Ovary (tissue), 9 donors: ENCODE measurements around the gene TNNT3. TPM values are rescaled to one million over a fixed set of nuclear protein-coding genes. Genes with fewer than 3 reads are reported as not detected.

ENCODE experiments used
- DNase-seq, 5 donors: peaks; one replicate each; pipeline ENCODE4 v3.0.0-alpha.2; 2019 to 2020
- H3K27ac ChIP-seq, 2 donors: fragments of 200-600 bp; one replicate each; pipeline versions ENCODE4 v1.5.1 to v1.8.0; 2019 to 2022
- H3K27me3 ChIP-seq: fragments of 200-600 bp; one replicate; pipeline ENCODE4 v1.8.0; 2022
- H3K36me3 ChIP-seq: fragments of 200-600 bp; sonication (generic); one replicate; pipeline ENCODE4 v1.5.1; 2019
- H3K4me1 ChIP-seq: one replicate; pipeline ENCODE4 v1.8.1; 2013; ENCODE audit warnings: mild to moderate bottlenecking, moderate library complexity; ENCODE audit not compliant: insufficient read depth
- H3K4me3 ChIP-seq: fragments of 200-600 bp; sonication (generic); one replicate; pipeline ENCODE4 v1.5.1; 2017
- H3K9me3 ChIP-seq, 2 donors: fragments of 200-600 bp in 1 of 2; sonication (generic) in 1 of 2; one replicate each; pipeline versions ENCODE4 v1.5.1 to v1.8.1; 2013 to 2019; ENCODE audit warnings: mild to moderate bottlenecking in 1 of 2, moderate library complexity in 1 of 2
- EP300 ChIP-seq: sonication (generic); formaldehyde crosslinking; IDR thresholded peaks from one replicate; pipeline ENCODE4 v1.6.1; 2017; ENCODE audit warnings: antibody characterized with exemption
- POLR2A ChIP-seq: fragments of 450-650 bp; IDR thresholded peaks from one replicate; pipeline ENCODE4 v1.6.1; 2017; ENCODE audit warnings: antibody characterized with exemption, mild to moderate bottlenecking, moderate library complexity
- WGBS, 3 donors: extraction: QIAGEN DNeasy Blood & Tissue Kit in 1 of 3; methylation state at CpG; one replicate each; pipeline versions ENCODE4 v1.1.5 to v1.1.7; 2013 to 2017; 5-methylcytosine and 5-hydroxymethylcytosine counted together
- intact Hi-C, 4 donors: fragments of 100-400 bp; cut with DNase I; formaldehyde crosslinking; loops; one replicate each; pipeline versions ENCODE4 v1.11.0 to v1.15.1; 2022 to 2023
- polyA plus RNA-seq, 2 donors: library from polyadenylated mRNA; stranded (reverse); fragments of 200-250 nt in 1 of 2; fragments of 350-450 nt in 1 of 2; fragmentation: Illumina TruSeq in 1 of 2; extraction: RNeasy Lipid Tissue Mini Kit (QIAGEN cat#74804) in 1 of 2; gene quantifications; one replicate each; pipeline ENCODE4 v1.2.3, GENCODE V29; 2013 to 2014
- total RNA-seq, 7 donors: library from RNA; depleted of rRNA in 2 of 7; stranded (reverse); fragments of >200 nt in 2 of 7; fragmentation: NEBNext Ultra II Directional in 3 of 7; extraction: Animal tissue kit (Norgen Biotek cat#: 25700) in 3 of 7; gene quantifications; one replicate each; pipeline versions ENCODE4 v1.1.0 to v1.2.4, GENCODE V29; 2016 to 2023
- TF ChIP-seq, protein P1 (sequence below), 3 donors: fragments of 450-650 bp in 2 of 3; fragments of 200-600 bp in 1 of 3; IDR thresholded peaks; one replicate each; pipeline versions ENCODE4 v1.5.1 to v1.8.0; 2016 to 2022; ENCODE audit warnings: antibody characterized with exemption in 3 of 3, mild to moderate bottlenecking in 1 of 3
- donor health status: DM: no; HTN: no; CAD: no; lungs with moderate emphysema.
- donor health status: DM: no; HTN: no; CAD: no.
- donor health status: Bipolar disorder and iron deficiency.
- donor health status: DM: yes; HTN: yes; CAD: no.
- donor health status: DM: no; HTN: no; CAD: no.
- donor health status: DM: yes; HTN: yes; CAD: no.

The TNNT3 gene
- total and polyA plus RNA-seq, 9 donors, result 0.22 to 9.0 (median 2.0) TPM; not detected in 3

DNA sequence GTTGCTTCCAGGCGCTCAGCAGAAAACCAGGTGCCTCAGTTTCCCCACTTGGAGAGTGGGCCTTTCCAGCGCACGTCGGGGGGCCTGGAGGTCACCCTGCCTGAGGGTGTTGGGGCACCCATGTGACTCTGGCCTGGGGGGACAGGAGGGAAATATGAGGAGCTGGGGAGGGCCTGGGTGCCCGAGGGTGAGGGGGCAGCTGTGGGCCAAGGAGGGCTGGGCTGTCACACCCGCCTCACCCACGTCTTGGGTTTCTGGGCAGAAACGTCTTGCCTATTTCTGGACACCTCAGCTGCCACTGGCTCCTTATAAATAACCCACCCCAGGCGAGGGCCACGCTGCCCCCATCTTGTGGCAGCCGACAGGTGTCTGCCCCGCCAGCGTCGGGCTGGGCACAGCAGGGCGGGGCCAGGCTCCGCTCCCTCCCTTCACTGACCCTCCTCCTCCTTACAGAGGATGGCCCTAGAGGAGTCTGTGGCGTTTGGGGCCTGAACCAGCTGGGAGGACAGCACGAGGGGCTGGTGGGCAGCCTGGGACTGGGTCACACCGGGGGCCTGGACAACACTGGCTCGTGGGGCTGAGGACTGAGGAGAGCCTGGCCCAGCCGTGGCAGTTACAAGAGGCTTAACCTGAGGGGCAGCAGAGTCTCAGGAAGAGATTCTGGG, 1.5 kb downstream of the TNNT3 start:
- H3K4me3 ChIP-seq, result no peak overlapping the region
- no peak overlapping the region for H3K27ac ChIP-seq
- H3K36me3 ChIP-seq, result no peaks in the 10 kb centered on the region
- H3K9me3 ChIP-seq, result no peaks in the 10 kb centered on the region
- intact Hi-C loops, result loop anchor here in 3 of 4 donors (5.0 to 10.0 kb wide), 4 partner anchors 39 to 234 kb away; partner anchors contain the start of gene KRTAP5-6 (in 1 of the 3)
- no peaks in the 10 kb centered on the region for H3K27me3 ChIP-seq
- WGBS, 3 donors, result 76 to 82% (median 80%) methylated on average over 19 to 21 of the region's 21 CpGs
- TF ChIP-seq POLR2A, result no peak
- peak in 1 of 5 donors; percentile 35 for DNase-seq
- peaks cover 4% of the 10 kb centered on the region for H3K4me1 ChIP-seq

DNA sequence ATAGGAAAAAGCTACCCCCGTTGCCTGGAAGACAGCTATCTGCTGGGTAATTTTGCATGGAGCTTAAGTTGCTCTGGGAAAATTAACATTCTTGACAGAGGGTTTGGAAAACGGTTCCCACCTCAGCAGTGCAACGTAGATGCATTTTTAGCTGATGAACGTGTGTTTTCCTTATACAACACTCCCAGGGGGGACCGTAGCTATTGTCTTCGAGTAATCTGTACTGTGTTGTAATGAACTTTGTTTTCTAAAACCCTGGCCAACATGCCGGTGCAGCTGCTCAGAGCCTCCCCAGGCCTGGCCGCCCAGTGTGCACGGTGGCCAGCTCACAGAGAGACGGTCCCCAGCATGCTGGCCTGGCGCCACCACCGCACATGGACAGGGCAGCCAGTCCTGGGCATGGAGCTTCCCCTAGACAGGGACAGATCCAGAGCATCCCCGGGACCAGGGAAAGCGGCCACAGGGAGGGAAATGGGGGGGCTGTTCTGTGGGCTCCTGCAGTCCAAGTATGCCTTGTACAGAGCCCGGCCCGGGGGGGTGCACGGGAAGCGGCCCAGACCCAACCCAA, 2.2 kb downstream of the TNNT3 start:
- TF ChIP-seq POLR2A, result no peak
- no peak for TF ChIP-seq EP300
- TF ChIP-seq, protein P1, sequence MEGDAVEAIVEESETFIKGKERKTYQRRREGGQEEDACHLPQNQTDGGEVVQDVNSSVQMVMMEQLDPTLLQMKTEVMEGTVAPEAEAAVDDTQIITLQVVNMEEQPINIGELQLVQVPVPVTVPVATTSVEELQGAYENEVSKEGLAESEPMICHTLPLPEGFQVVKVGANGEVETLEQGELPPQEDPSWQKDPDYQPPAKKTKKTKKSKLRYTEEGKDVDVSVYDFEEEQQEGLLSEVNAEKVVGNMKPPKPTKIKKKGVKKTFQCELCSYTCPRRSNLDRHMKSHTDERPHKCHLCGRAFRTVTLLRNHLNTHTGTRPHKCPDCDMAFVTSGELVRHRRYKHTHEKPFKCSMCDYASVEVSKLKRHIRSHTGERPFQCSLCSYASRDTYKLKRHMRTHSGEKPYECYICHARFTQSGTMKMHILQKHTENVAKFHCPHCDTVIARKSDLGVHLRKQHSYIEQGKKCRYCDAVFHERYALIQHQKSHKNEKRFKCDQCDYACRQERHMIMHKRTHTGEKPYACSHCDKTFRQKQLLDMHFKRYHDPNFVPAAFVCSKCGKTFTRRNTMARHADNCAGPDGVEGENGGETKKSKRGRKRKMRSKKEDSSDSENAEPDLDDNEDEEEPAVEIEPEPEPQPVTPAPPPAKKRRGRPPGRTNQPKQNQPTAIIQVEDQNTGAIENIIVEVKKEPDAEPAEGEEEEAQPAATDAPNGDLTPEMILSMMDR (IDR thresholded peaks at IDR 0.05), result no peak
- intact Hi-C loops, result loop anchor here in 3 of 4 donors (5.0 to 10.0 kb wide), 4 partner anchors 39 to 233 kb away; partner anchors contain the start of gene KRTAP5-6 (in 1 of the 3)
- no peaks in the 10 kb centered on the region for H3K9me3 ChIP-seq
- WGBS, 3 donors, result 30 to 39% (median 33%) methylated on average over 18 of the region's 18 CpGs
- no peak overlapping the region for H3K27ac ChIP-seq
- DNase-seq, result peak in 3 of 5 donors; percentile 23 to 54 (median 25)
- peaks cover 4% of the 10 kb centered on the region for H3K4me1 ChIP-seq
- H3K36me3 ChIP-seq, result no peaks in the 10 kb centered on the region
- no peak overlapping the region for H3K4me3 ChIP-seq
- H3K27me3 ChIP-seq, result no peaks in the 10 kb centered on the region

DNA sequence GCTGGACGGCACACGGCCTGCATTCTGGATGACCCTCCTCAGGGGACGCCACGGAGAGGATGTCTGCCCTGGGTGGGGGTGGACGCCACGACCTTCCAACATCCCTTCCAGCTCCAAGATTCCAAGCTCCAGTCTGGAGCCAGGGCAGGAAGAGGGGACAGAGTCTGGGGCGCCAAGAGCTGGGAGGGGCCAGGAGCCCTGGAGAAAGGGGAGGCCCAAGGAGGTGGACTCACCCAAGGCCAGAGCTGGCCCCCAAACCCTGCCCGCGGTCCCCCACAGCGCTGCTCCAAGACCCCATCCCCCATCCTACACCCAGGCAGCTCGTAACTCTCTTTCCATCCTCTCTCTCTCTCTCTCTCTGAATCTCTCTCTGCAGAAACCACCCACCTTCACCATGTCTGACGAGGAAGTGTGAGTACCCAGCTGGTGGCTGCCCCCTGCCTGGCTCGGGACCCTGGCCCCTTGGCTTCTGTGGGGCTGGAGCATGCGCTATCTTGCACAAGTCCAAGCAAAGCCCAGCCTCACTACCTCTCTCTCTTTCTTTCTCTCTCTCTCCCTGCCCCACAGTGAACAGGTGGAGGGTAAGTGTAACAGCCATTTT, 3.1 kb downstream of the TNNT3 start:
- Histone ChIP-seq H3K36me3 (no peaks in the 10 kb centered on the region), H3K27me3 (no peaks in the 10 kb centered on the region), H3K4me1 (peaks cover 4% of the 10 kb centered on the region), H3K4me3 (no peak overlapping the region), H3K9me3 (no peaks in the 10 kb centered on the region), H3K27ac (no peak overlapping the region)
- peak in 1 of 5 donors; percentile 35 for DNase-seq
- intact Hi-C loops, result loop anchor here in 3 of 4 donors (5.0 to 10.0 kb wide), 4 partner anchors 40 to 232 kb away; partner anchors contain the start of gene KRTAP5-6 (in 1 of the 3)
- WGBS, 3 donors, result 67 to 69% (median 69%) methylated on average over 14 of the region's 14 CpGs
- no peak for TF ChIP-seq POLR2A
- no peak for TF ChIP-seq EP300
- TF ChIP-seq, protein P1 (IDR thresholded peaks at IDR 0.05), result no peak

DNA sequence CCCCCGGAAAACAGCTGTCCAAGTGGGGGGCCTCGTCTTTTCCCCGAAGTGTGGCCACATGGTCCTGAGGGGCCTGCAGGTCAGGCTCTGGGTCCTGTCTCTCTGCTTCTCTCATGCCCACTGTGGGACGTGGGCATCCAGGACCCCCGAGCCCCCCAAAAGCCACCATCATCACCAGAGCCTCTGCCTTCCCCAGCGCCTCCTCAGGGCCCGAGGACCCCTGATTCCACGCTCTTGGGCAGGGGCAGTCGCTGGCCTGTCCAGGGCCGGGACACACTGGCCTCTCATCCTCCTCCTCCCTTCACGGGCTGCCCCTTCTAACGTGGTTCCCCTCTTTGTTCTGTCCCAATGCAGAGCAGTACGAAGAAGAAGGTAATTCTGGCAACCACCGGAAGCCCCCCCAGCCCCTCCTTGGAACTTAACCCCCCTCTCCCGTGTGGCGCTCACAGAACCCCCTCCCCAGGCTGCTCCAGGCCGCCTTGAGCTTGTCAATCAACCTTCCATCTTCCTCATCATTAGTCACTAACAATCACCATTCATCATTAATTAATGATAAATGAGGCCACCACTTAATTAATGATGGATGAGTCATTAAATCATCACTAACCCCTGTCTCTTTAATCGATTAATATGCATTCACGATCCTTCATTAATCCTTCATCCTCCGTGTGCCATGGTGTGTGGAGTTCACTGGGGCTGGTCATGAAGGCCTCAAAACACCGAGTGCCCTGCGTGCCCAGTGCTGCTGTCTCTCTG, 3.9 kb downstream of the TNNT3 start:
- Histone ChIP-seq H3K27ac (no peak overlapping the region), H3K27me3 (no peaks in the 10 kb centered on the region), H3K9me3 (no peaks in the 10 kb centered on the region), H3K36me3 (no peaks in the 10 kb centered on the region), H3K4me3 (no peak overlapping the region), H3K4me1 (peaks cover 4% of the 10 kb centered on the region)
- intact Hi-C loops, result loop anchor here in 3 of 4 donors (5.0 to 10.0 kb wide), 4 partner anchors 41 to 231 kb away; partner anchors contain the start of gene KRTAP5-6 (in 1 of the 3)
- DNase-seq, result no peak
- WGBS, 3 donors, result 93 to 94% (median 93%) methylated on average over 22 of the region's 22 CpGs
- no peak for TF ChIP-seq EP300
- TF ChIP-seq POLR2A, result no peak

DNA sequence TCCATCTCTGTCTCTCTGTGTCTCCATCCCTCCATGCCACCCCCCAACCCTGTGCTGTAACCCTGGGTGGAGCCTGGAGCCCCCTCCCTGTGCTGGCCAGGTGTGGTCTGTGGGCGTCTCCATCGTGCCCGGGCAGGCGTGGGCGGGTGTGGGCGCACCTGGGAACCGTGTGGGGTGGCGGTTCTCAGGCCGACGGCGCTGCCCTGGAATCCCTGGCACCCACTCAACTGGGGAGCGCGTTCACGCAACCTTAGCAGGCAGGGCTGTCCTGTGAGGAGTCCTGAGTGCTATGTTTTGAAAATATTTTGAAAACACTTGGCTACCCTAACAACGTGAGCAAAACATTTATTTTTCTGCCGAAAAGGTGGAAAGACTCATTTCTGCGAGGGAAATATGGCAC, 4.7 kb downstream of the TNNT3 start:
- H3K36me3 ChIP-seq, result no peaks in the 10 kb centered on the region
- peaks cover 4% of the 10 kb centered on the region for H3K4me1 ChIP-seq
- whole genome bisulfite sequencing, 3 donors, result 34 to 51% (median 35%) methylated on average over 17 of the region's 17 CpGs
- TF ChIP-seq, protein P1 (IDR thresholded peaks at IDR 0.05), result no peak
- no peak for TF ChIP-seq EP300
- no peak for TF ChIP-seq POLR2A
- H3K27ac ChIP-seq, result no peak overlapping the region
- no peak overlapping the region for H3K4me3 ChIP-seq
- no peaks in the 10 kb centered on the region for H3K9me3 ChIP-seq
- intact Hi-C loops, result loop anchor here in 3 of 4 donors (5.0 to 10.0 kb wide), 4 partner anchors 42 to 231 kb away; partner anchors contain the start of gene KRTAP5-6 (in 1 of the 3)
- no peaks in the 10 kb centered on the region for H3K27me3 ChIP-seq
- DNase-seq, result peak in 2 of 5 donors; percentile 15 to 64
